ENCODE measurements around the gene CDPF1. TPM values are rescaled to one million over a fixed set of nuclear protein-coding genes. Genes with fewer than 3 reads are reported as not detected.
A peak's percentile ranks its signal among the peaks of the same experiment; 100 is the strongest.

The CDPF1 gene
- total and polyA plus RNA-seq, 2 of the 13 experiments (the other 11 are each of a cell fraction or from before 2014, with no cell fraction given) = 5.2 to 8.1 TPM

GRCh38 chr22:46250035-46250782 is at the start of gene CDPF1 (continued):
- TF ChIP-seq ZNF710 (CRISPR knock-in tag; IDR thresholded peaks at IDR 0.05; ENCODE audit: borderline replicate concordance) = 0 out of 2 replicates have a peak, but pooled peaks have one; percentile 54
- no peak; the same call in 1 of the 2 replicates for TF ChIP-seq HMGXB3 (CRISPR knock-in tag; IDR thresholded peaks at IDR 0.05; ENCODE audit: borderline replicate concordance)
- TF ChIP-seq, protein P1, sequence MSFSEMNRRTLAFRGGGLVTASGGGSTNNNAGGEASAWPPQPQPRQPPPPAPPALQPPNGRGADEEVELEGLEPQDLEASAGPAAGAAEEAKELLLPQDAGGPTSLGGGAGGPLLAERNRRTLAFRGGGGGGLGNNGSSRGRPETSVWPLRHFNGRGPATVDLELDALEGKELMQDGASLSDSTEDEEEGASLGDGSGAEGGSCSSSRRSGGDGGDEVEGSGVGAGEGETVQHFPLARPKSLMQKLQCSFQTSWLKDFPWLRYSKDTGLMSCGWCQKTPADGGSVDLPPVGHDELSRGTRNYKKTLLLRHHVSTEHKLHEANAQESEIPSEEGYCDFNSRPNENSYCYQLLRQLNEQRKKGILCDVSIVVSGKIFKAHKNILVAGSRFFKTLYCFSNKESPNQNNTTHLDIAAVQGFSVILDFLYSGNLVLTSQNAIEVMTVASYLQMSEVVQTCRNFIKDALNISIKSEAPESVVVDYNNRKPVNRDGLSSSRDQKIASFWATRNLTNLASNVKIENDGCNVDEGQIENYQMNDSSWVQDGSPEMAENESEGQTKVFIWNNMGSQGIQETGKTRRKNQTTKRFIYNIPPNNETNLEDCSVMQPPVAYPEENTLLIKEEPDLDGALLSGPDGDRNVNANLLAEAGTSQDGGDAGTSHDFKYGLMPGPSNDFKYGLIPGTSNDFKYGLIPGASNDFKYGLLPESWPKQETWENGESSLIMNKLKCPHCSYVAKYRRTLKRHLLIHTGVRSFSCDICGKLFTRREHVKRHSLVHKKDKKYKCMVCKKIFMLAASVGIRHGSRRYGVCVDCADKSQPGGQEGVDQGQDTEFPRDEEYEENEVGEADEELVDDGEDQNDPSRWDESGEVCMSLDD (CRISPR knock-in tag; IDR thresholded peaks at IDR 0.05; ENCODE audit: borderline replicate concordance) = no peak; the same call in 1 of the 2 replicates
- TF ChIP-seq FOXJ3 (CRISPR knock-in tag; IDR thresholded peaks at IDR 0.05; ENCODE audit: borderline replicate concordance) = no peak
- no peak for TF ChIP-seq CHD4 (IDR thresholded peaks at IDR 0.05; ENCODE audit: borderline replicate concordance, low read length)
- TF ChIP-seq RFX3 (CRISPR knock-in tag; IDR thresholded peaks at IDR 0.05) = no peak
- peak; percentile 88 for TF ChIP-seq ZNF329 (CRISPR knock-in tag; IDR thresholded peaks at IDR 0.05; ENCODE audit: low read depth)
- no peak for TF ChIP-seq ZKSCAN1 (IDR thresholded peaks at IDR 0.05; ENCODE audit: low read length)
- TF ChIP-seq, protein P2, sequence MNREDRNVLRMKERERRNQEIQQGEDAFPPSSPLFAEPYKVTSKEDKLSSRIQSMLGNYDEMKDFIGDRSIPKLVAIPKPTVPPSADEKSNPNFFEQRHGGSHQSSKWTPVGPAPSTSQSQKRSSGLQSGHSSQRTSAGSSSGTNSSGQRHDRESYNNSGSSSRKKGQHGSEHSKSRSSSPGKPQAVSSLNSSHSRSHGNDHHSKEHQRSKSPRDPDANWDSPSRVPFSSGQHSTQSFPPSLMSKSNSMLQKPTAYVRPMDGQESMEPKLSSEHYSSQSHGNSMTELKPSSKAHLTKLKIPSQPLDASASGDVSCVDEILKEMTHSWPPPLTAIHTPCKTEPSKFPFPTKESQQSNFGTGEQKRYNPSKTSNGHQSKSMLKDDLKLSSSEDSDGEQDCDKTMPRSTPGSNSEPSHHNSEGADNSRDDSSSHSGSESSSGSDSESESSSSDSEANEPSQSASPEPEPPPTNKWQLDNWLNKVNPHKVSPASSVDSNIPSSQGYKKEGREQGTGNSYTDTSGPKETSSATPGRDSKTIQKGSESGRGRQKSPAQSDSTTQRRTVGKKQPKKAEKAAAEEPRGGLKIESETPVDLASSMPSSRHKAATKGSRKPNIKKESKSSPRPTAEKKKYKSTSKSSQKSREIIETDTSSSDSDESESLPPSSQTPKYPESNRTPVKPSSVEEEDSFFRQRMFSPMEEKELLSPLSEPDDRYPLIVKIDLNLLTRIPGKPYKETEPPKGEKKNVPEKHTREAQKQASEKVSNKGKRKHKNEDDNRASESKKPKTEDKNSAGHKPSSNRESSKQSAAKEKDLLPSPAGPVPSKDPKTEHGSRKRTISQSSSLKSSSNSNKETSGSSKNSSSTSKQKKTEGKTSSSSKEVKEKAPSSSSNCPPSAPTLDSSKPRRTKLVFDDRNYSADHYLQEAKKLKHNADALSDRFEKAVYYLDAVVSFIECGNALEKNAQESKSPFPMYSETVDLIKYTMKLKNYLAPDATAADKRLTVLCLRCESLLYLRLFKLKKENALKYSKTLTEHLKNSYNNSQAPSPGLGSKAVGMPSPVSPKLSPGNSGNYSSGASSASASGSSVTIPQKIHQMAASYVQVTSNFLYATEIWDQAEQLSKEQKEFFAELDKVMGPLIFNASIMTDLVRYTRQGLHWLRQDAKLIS (CRISPR knock-in tag; IDR thresholded peaks at IDR 0.05) = no peak; the same call in 1 of the 2 replicates
- TF ChIP-seq FOSL2 (CRISPR knock-in tag; IDR thresholded peaks at IDR 0.05) = 0 out of 2 replicates have a peak, but pooled peaks have one; percentile 12
- peak; percentile 86; the same call in 1 of the 3 replicates for TF ChIP-seq MXI1 (IDR thresholded peaks at IDR 0.05; ENCODE audit: borderline replicate concordance, low read depth, low read length)
- no peak for TF ChIP-seq HMGA1 (CRISPR knock-in tag; conservative IDR thresholded peaks at IDR 0.05)
- TF ChIP-seq ZNF572 (CRISPR knock-in tag; IDR thresholded peaks at IDR 0.05) = peak; percentile 79; the same call in 1 of the 2 replicates
- TF ChIP-seq ZNF720 (CRISPR knock-in tag; IDR thresholded peaks at IDR 0.05) = no peak
- peak; percentile 98 for TF ChIP-seq ZNF138 (CRISPR knock-in tag; IDR thresholded peaks at IDR 0.05; ENCODE audit: low read depth)

All from HepG2 (cell line).